B cell (primary cell): ENCODE data around the gene DNAH8. TPM values are rescaled to one million over a fixed set of nuclear protein-coding genes. Genes with fewer than 3 reads are reported as not detected.

Experiments
- ATAC-seq: fragments of 200-7000 bp; cut with Tn5 transposase; one replicate; pipeline ENCODE4 v1.10.0; 2021; ENCODE audit warnings: low read depth, mild to moderate bottlenecking, moderate number of reproducible peaks, moderate library complexity
- CTCF ChIA-PET: fragments of 350-600 bp; sonication (Branson Sonifier 250); formaldehyde crosslinking; loops from one replicate; lab custom pipeline; 2021; ENCODE audit warnings: antibody characterized with exemption, inconsistent platforms; lab: Charles Lee
- POLR2A ChIA-PET: fragments of 350-600 bp; sonication (Branson Sonifier 250); formaldehyde crosslinking; loops from one replicate; lab custom pipeline; 2021; ENCODE audit warnings: antibody characterized with exemption; lab: Charles Lee
- DNase-seq: peaks from one replicate; pipeline ENCODE4 v3.0.0; 2013
- H2AFZ ChIP-seq: 2 replicates; pipeline ENCODE4 v1.6.1; 2012; ENCODE audit warnings: mild to moderate bottlenecking, low read depth, low read length; ENCODE audit not compliant: insufficient read depth, poor library complexity, severe bottlenecking
- H3K27ac ChIP-seq, 2 donors: 1 replicate in 1 of 2; 2 replicates in 1 of 2; pipeline ENCODE4 v1.5.1; 2012 to 2013; ENCODE audit warnings: low read length in 2 of 2, mild to moderate bottlenecking in 2 of 2, moderate library complexity in 1 of 2
- H3K27me3 ChIP-seq, 4 experiments: fragments of 200-600 bp in 1 of 4; sonication (generic) in 1 of 4; replicated peaks in 1 of 4; 1 replicate in 2 of 4; 2 replicates in 2 of 4; pipeline versions ENCODE4 v1.6.1 to v1.7.0; 2013 to 2016; ENCODE audit warnings: low read length in 3 of 4, mild to moderate bottlenecking in 2 of 4, mixed read lengths in 1 of 4, moderate library complexity in 1 of 4; ENCODE audit not compliant: insufficient read depth in 4 of 4, control insufficient read depth in 3 of 4; ENCODE audit errors: control extremely low read depth in 1 of 4
- H3K36me3 ChIP-seq, 2 experiments: replicated peaks in 1 of 2; 1 replicate in 1 of 2; 2 replicates in 1 of 2; pipeline versions ENCODE4 v1.6.1 to v1.7.1; 2013; ENCODE audit warnings: low read length in 1 of 2; ENCODE audit not compliant: insufficient read depth in 2 of 2, control insufficient read depth in 1 of 2; ENCODE audit errors: control extremely low read depth in 1 of 2, extremely low read depth in 1 of 2
- H3K4me1 ChIP-seq, 2 donors: fragments of 200-600 bp in 1 of 2; sonication (generic) in 1 of 2; 1 replicate in 1 of 2; 2 replicates in 1 of 2; pipeline versions ENCODE4 v1.5.1 to v1.6.1; 2013 to 2017; ENCODE audit warnings: low read length in 2 of 2; ENCODE audit not compliant: control insufficient read depth in 2 of 2, insufficient read depth in 2 of 2
- H3K4me2 ChIP-seq: replicated peaks from 2 replicates; pipeline ENCODE3; 2012; ENCODE audit warnings: mild to moderate bottlenecking, low read depth, low read length; ENCODE audit not compliant: poor library complexity, severe bottlenecking
- H3K4me3 ChIP-seq, 5 experiments: fragments of 200-600 bp in 1 of 5; sonication (generic) in 1 of 5; 1 replicate in 3 of 5; 2 replicates in 2 of 5; pipeline versions ENCODE4 v1.5.1 to v1.7.0; 2011 to 2016; ENCODE audit warnings: low read length in 4 of 5, mild to moderate bottlenecking in 4 of 5, low read depth in 2 of 5, control low read depth in 1 of 5, moderate library complexity in 1 of 5; ENCODE audit not compliant: insufficient read depth in 1 of 5; ENCODE audit errors: control extremely low read depth in 1 of 5, extremely low read depth in 1 of 5
- H3K79me2 ChIP-seq: fragments of 200-600 bp; sonication (generic); one replicate; pipeline ENCODE4 v1.6.0; 2016; ENCODE audit warnings: low read length; ENCODE audit not compliant: control insufficient read depth, insufficient read depth
- H3K9ac ChIP-seq: fragments of 200-600 bp; sonication (generic); 2 replicates; pipeline ENCODE4 v1.6.1; 2017; ENCODE audit warnings: mild to moderate bottlenecking, low read length, moderate library complexity
- H3K9me3 ChIP-seq, 3 donors: one replicate each; pipeline versions ENCODE4 v1.6.1 to v1.7.1; 2013; ENCODE audit warnings: low read length in 2 of 3; ENCODE audit not compliant: control insufficient read depth in 2 of 3, insufficient read depth in 1 of 3; ENCODE audit errors: control extremely low read depth in 1 of 3
- H4K20me1 ChIP-seq: 2 replicates; pipeline ENCODE4 v1.6.0; 2012; ENCODE audit warnings: mild to moderate bottlenecking, low read length; ENCODE audit not compliant: insufficient read depth, control insufficient read depth, poor library complexity, severe bottlenecking
- H3K27ac Mint-ChIP-seq: one replicate; pipeline ENCODE4 v1.8.0; 2021; ENCODE audit warnings: mixed read lengths
- H3K27me3 Mint-ChIP-seq: one replicate; pipeline ENCODE4 v1.8.0; 2021; ENCODE audit warnings: mixed read lengths
- H3K4me1 Mint-ChIP-seq: one replicate; pipeline ENCODE4 v1.8.0; 2021; ENCODE audit warnings: mixed read lengths
- H3K4me3 Mint-ChIP-seq: one replicate; pipeline ENCODE4 v1.8.0; 2021; ENCODE audit warnings: mixed read lengths
- H3K9me3 Mint-ChIP-seq: one replicate; pipeline ENCODE4 v1.8.0; 2022; ENCODE audit warnings: mixed read lengths; ENCODE audit not compliant: insufficient read depth
- EZH2 ChIP-seq: IDR thresholded peaks from 2 replicates; pipeline ENCODE4 v1.6.1; 2012; ENCODE audit warnings: borderline replicate concordance, low read depth, mild to moderate bottlenecking, moderate library complexity, low read length; ENCODE audit not compliant: insufficient read depth, poor library complexity, severe bottlenecking
- WGBS: methylation state at CpG from one replicate; pipeline ENCODE4 v1.1.5; 2013; ENCODE audit warnings: missing lambda C conversion rate; ENCODE audit not compliant: insufficient coverage; 5-methylcytosine and 5-hydroxymethylcytosine counted together
- intact Hi-C: fragments of 100-400 bp; cut with micrococcal nuclease; formaldehyde crosslinking; loops from one replicate; pipeline ENCODE4 v1.10.0; 2022
- polyA plus RNA-seq: library from polyadenylated mRNA; depleted of rRNA; stranded (reverse); fragments of >200 nt; gene quantifications from 2 replicates; pipeline ENCODE4 v1.2.3, GENCODE V29; 2012
- total RNA-seq, 2 donors: library from RNA; stranded (reverse); fragments of 120-200 nt in 1 of 2; gene quantifications; 1 replicate in 1 of 2; 2 replicates in 1 of 2; pipeline versions ENCODE4 v1.2.3 to v1.2.4, GENCODE V29; 2013 to 2022
- TF ChIP-seq, protein P1 (sequence below): fragments of 200-600 bp; IDR thresholded peaks from one replicate; pipeline ENCODE4 v1.8.0; 2022; ENCODE audit warnings: antibody characterized with exemption, mild to moderate bottlenecking

Gene DNAH8
- total and polyA plus RNA-seq, 2 donors (not counting 1 experiment from before 2014, with no cell fraction given): 0.69 to 1.1 TPM

DNA sequence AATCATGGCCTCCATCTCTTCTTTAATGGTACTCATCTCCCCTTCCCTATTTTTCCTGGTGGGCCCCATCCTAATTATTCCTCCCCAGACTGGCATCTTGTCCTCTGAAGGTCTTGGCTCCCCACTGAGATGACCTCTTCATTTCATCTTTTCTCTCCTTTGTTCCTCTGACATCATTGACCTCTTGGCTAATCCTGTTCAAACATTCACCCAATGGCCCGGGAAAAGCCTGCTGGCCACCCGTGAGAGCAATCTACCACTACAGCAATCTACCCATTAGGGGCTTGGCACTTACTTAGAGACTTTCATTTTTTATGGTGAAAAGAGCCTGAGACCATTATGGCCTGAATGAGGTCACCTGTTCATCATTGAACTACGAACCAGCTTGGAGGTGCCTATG is 130.8 kb downstream of the DNAH8 start:
- no peaks in the 10 kb centered on the region for H3K9me3 ChIP-seq
- H4K20me1 ChIP-seq: no peaks in the 10 kb centered on the region
- H2AFZ ChIP-seq: no peak overlapping the region
- H3K36me3 ChIP-seq: no peaks in the 10 kb centered on the region
- no peak for TF ChIP-seq EZH2
- TF ChIP-seq, protein P1, sequence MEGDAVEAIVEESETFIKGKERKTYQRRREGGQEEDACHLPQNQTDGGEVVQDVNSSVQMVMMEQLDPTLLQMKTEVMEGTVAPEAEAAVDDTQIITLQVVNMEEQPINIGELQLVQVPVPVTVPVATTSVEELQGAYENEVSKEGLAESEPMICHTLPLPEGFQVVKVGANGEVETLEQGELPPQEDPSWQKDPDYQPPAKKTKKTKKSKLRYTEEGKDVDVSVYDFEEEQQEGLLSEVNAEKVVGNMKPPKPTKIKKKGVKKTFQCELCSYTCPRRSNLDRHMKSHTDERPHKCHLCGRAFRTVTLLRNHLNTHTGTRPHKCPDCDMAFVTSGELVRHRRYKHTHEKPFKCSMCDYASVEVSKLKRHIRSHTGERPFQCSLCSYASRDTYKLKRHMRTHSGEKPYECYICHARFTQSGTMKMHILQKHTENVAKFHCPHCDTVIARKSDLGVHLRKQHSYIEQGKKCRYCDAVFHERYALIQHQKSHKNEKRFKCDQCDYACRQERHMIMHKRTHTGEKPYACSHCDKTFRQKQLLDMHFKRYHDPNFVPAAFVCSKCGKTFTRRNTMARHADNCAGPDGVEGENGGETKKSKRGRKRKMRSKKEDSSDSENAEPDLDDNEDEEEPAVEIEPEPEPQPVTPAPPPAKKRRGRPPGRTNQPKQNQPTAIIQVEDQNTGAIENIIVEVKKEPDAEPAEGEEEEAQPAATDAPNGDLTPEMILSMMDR: no peak
- no peaks in the 10 kb centered on the region for H3K27me3 ChIP-seq
- 100% methylated on average over 1 of the region's 3 CpGs for WGBS
- no peaks in the 10 kb centered on the region for H3K4me1 ChIP-seq
- H3K27ac ChIP-seq: no peak overlapping the region
- CTCF ChIA-PET: no interaction called here
- ATAC-seq (no peak), DNase-seq (no peak)
- no peak overlapping the region for H3K4me3 ChIP-seq
- H3K79me2 ChIP-seq: no peaks in the 10 kb centered on the region
- POLR2A ChIA-PET: no interaction called here
- H3K9ac ChIP-seq: no peak overlapping the region
- Mint-ChIP-seq H3K9me3 (no peaks in the 10 kb centered on the region), H3K4me1 (no peaks in the 10 kb centered on the region), H3K27ac (no peak overlapping the region), H3K27me3 (no peaks in the 10 kb centered on the region), H3K4me3 (no peak overlapping the region)
- no peak overlapping the region for H3K4me2 ChIP-seq
- intact Hi-C loops: no loop called here

DNA sequence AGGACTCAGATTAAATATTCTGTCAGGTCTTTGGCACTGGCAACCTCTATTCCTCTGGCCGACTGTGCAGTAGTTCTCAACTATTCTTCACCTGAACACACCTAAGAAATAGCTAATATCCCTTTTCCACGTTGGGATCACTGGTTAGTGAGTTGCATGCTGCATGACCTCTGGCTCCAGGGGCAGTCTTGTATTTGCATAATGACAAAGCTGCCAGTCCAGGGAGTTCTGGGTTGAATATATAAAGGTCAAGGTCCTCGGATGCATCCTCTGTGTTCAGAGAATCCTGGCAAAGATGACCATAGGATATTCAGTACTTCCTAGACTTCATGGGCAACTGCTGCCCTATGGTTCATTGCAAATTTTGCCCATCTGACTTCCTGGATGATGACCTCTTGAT is 131.2 kb downstream of the DNAH8 start:
- Mint-ChIP-seq H3K4me3 (no peak overlapping the region), H3K9me3 (no peaks in the 10 kb centered on the region), H3K27ac (no peak overlapping the region), H3K4me1 (no peaks in the 10 kb centered on the region), H3K27me3 (no peaks in the 10 kb centered on the region)
- no peaks in the 10 kb centered on the region for H3K9me3 ChIP-seq
- ATAC-seq (no peak), DNase-seq (no peak)
- CTCF ChIA-PET: no interaction called here
- H3K36me3 ChIP-seq: no peaks in the 10 kb centered on the region
- intact Hi-C loops: no loop called here
- H3K4me3 ChIP-seq: no peak overlapping the region
- 100% methylated on average over 1 of the region's 3 CpGs for WGBS
- H4K20me1 ChIP-seq: no peaks in the 10 kb centered on the region
- no peak overlapping the region for H3K27ac ChIP-seq
- no peaks in the 10 kb centered on the region for H3K79me2 ChIP-seq
- POLR2A ChIA-PET: no interaction called here
- no peak overlapping the region for H3K4me2 ChIP-seq
- no peaks in the 10 kb centered on the region for H3K4me1 ChIP-seq
- no peak overlapping the region for H3K9ac ChIP-seq
- TF ChIP-seq EZH2: no peak
- TF ChIP-seq, protein P1: no peak
- no peaks in the 10 kb centered on the region for H3K27me3 ChIP-seq
- no peak overlapping the region for H2AFZ ChIP-seq
